Large intestine (tissue), 3 donors: ENCODE results near the gene FOXF2. TPM values are rescaled to one million over a fixed set of nuclear protein-coding genes. Genes with fewer than 3 reads are reported as not detected.
"Not testable (repeated sequence)": the region's sequence is repeated elsewhere in the genome, so short reads cannot be mapped to it uniquely, and the experiment has no call there.

Experiments
- DNase-seq, 2 donors: peaks; one replicate each; pipeline versions ENCODE4 v3.0.0 to v3.0.0-alpha.2; 2013
- H3K27ac ChIP-seq: one replicate; pipeline ENCODE4 v1.5.1; 2013; ENCODE audit warnings: low read length
- H3K27me3 ChIP-seq: 2 replicates; pipeline ENCODE4 v1.6.1; 2013; ENCODE audit warnings: low read length; ENCODE audit not compliant: control insufficient read depth, insufficient read depth
- H3K36me3 ChIP-seq: 2 replicates; pipeline ENCODE4 v1.6.1; 2013; ENCODE audit warnings: low read length; ENCODE audit not compliant: control insufficient read depth, insufficient read depth
- H3K4me1 ChIP-seq: one replicate; pipeline ENCODE4 v1.6.1; 2013; ENCODE audit warnings: low read length; ENCODE audit not compliant: control insufficient read depth, insufficient read depth
- H3K4me3 ChIP-seq: one replicate; pipeline ENCODE4 v1.5.1; 2013; ENCODE audit warnings: low read length
- H3K9me3 ChIP-seq: one replicate; pipeline ENCODE4 v1.6.1; 2013; ENCODE audit warnings: mild to moderate bottlenecking, low read depth, low read length, moderate library complexity; ENCODE audit not compliant: control insufficient read depth
- WGBS: methylation state at CpG from one replicate; pipeline ENCODE4 v1.1.5; 2013; ENCODE audit warnings: low lambda C conversion rate; ENCODE audit not compliant: insufficient coverage; 5-methylcytosine and 5-hydroxymethylcytosine counted together
- polyA plus RNA-seq: library from polyadenylated mRNA; unstranded; fragments of 120-200 nt; gene quantifications from one replicate; pipeline ENCODE4 v1.2.1, GENCODE V29; 2013

Gene FOXF2
- polyA plus RNA-seq, 1 donor: 25.0 TPM

DNA sequence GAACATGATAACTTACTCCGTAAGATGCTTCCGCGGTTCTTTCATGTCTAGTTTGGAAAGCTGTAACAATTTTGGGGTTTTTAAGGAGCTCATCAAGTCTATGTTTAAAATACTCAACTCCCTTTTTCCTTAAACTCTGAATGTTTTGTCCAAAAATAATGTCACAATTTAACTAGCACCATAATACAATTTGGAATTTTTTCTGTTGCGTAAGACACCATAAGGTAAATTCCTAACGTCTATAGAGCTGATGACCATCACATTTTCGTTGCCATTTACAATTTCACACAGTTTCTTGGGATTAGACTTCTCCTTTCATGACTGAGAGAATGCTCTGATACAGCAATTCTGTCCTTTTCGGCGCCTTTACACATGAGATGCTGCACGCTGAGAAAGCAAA lies 26.7 kb upstream of the FOXF2 start:
- Histone ChIP-seq H3K36me3 (no peaks in the 10 kb centered on the region), H3K27me3 (peaks cover 29% of the 10 kb centered on the region), H3K4me3 (no peak overlapping the region), H3K9me3 (no peaks in the 10 kb centered on the region), H3K4me1 (no peaks in the 10 kb centered on the region), H3K27ac (no peak overlapping the region)
- WGBS: 100% methylated on average over 3 of the region's 9 CpGs
- no peak for DNase-seq

- Histone ChIP-seq H3K4me1 (no peaks in the 10 kb centered on the region), H3K27ac (no peak overlapping the region), H3K9me3 (no peaks in the 10 kb centered on the region), H3K4me3 (no peak overlapping the region), H3K36me3 (no peaks in the 10 kb centered on the region), H3K27me3 (peaks cover 29% of the 10 kb centered on the region)
- no peak for DNase-seq
- no CpG with 5 or more reads among the region's 4 CpGs for WGBS
Observed at GRCh38 chr6:1363298-1363697, 26.1 kb upstream of the FOXF2 start.

DNA sequence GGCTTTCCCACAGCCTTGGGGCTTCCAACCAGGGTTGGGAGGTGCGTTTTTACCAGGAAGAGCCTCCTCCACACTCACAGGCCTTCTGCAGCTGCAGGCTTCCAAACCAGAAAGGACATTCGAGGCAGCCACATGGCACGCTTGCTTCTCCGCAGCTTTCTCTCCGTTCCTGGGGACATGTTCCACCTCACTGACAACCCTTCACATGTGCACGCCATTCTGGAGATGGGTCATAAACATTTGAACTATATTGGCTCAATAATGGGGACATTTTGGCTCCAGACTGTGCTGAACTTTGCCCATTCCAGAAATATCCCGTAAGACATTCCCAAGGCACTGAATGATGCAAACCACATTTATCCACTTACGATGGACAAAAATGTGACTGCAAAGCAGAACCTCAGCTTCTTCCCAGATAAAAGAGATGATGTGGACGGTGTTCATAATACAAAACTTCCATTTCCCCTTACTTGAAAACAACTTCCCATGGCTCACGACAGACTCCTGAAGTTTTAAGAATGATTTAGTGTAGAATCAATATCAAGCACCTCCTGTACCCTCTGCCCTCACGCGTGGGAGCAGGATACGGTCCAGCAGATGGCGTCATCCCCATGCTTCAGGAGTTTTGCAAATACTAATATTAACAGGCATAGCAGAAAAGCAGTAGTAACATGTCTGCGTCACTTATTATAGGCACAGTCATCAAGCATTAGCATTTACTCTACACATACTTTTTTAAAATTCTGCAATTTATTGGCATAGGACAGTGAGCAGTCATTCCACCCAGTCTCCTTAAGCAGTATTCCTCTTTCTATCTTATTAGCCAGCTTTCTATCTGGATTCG lies 25.4 kb upstream of the FOXF2 start:
- no peaks in the 10 kb centered on the region for H3K9me3 ChIP-seq
- no peak overlapping the region for H3K27ac ChIP-seq
- H3K4me3 ChIP-seq: no peak overlapping the region
- H3K27me3 ChIP-seq: peaks cover 33% of the 10 kb centered on the region
- WGBS: no CpG with 5 or more reads among the region's 16 CpGs
- H3K4me1 ChIP-seq: no peaks in the 10 kb centered on the region
- DNase-seq: peak in 1 of 2 donors; percentile 17
- no peaks in the 10 kb centered on the region for H3K36me3 ChIP-seq

DNA sequence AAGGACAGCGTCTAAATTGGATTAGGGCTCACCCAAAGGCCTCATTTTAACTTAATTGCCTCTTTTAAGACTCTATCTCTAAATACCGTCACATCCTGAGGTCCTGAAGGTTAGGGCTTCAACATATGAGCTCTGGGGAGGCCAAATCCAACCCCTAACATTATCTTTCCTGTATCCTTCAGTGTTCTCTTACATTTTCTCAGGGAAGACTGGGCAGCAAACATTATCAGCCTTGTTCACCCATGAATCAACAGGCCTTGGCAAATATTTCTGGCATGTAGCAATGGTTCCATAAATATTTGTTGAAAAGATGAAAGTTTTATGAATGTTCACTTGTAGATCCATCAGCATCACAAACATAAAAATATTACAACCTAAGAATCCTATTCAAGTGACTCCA lies 24.6 kb upstream of the FOXF2 start:
- no peak overlapping the region for H3K4me3 ChIP-seq
- no peaks in the 10 kb centered on the region for H3K4me1 ChIP-seq
- DNase-seq: no peak
- H3K27me3 ChIP-seq: peaks cover 33% of the 10 kb centered on the region
- no peaks in the 10 kb centered on the region for H3K9me3 ChIP-seq
- no peaks in the 10 kb centered on the region for H3K36me3 ChIP-seq
- WGBS: 40% methylated on average over 1 of the region's 2 CpGs
- no peak overlapping the region for H3K27ac ChIP-seq

GRCh38 chr6:1365686-1366085 lies 23.7 kb upstream of the FOXF2 start:
- H3K4me3 ChIP-seq: no peak overlapping the region
- DNase-seq: peak in 1 of 2 donors; percentile 11
- peak overlapping the region; percentile 38 for H3K27ac ChIP-seq
- peaks cover 33% of the 10 kb centered on the region for H3K27me3 ChIP-seq
- WGBS: 81% methylated on average over 6 of the region's 6 CpGs
- no peaks in the 10 kb centered on the region for H3K36me3 ChIP-seq
- no peaks in the 10 kb centered on the region for H3K9me3 ChIP-seq
- no peaks in the 10 kb centered on the region for H3K4me1 ChIP-seq

- Histone ChIP-seq H3K27ac (no peak overlapping the region), H3K4me3 (no peak overlapping the region), H3K4me1 (no peaks in the 10 kb centered on the region), H3K27me3 (peaks cover 37% of the 10 kb centered on the region), H3K36me3 (no peaks in the 10 kb centered on the region), H3K9me3 (no peaks in the 10 kb centered on the region)
- DNase-seq: no peak
- 100% methylated on average over 1 of the region's 9 CpGs for WGBS
Observed at GRCh38 chr6:1367771-1368170, 21.6 kb upstream of the FOXF2 start.

- WGBS: 100% methylated on average over 2 of the region's 9 CpGs
- no peak overlapping the region for H3K27ac ChIP-seq
- no peaks in the 10 kb centered on the region for H3K4me1 ChIP-seq
- no peaks in the 10 kb centered on the region for H3K36me3 ChIP-seq
- DNase-seq: no peak
- no peak overlapping the region for H3K4me3 ChIP-seq
- no peaks in the 10 kb centered on the region for H3K9me3 ChIP-seq
- peaks cover 39% of the 10 kb centered on the region for H3K27me3 ChIP-seq
Observed at GRCh38 chr6:1368940-1369339, 20.4 kb upstream of the FOXF2 start.

GRCh38 chr6:1369695-1370094 lies 19.7 kb upstream of the FOXF2 start:
- H3K27me3 ChIP-seq: peaks cover 42% of the 10 kb centered on the region
- WGBS: no CpG with 5 or more reads among the region's 1 CpG
- not testable (repeated sequence) for H3K4me1 ChIP-seq, H3K4me3 ChIP-seq, H3K36me3 ChIP-seq, H3K9me3 ChIP-seq, H3K27ac ChIP-seq, DNase-seq

GRCh38 chr6:1371933-1372332 lies 17.4 kb upstream of the FOXF2 start:
- peaks cover 50% of the 10 kb centered on the region for H3K27me3 ChIP-seq
- H3K9me3 ChIP-seq: no peaks in the 10 kb centered on the region
- no peak overlapping the region for H3K4me3 ChIP-seq
- no peak for DNase-seq
- no peaks in the 10 kb centered on the region for H3K36me3 ChIP-seq
- H3K27ac ChIP-seq: no peak overlapping the region
- WGBS: no CpG with 5 or more reads among the region's 1 CpG
- H3K4me1 ChIP-seq: no peaks in the 10 kb centered on the region

- no peak overlapping the region for H3K27ac ChIP-seq
- no CpG with 5 or more reads among the region's 1 CpG for WGBS
- H3K27me3 ChIP-seq: peaks cover 52% of the 10 kb centered on the region
- no peaks in the 10 kb centered on the region for H3K36me3 ChIP-seq
- no peak for DNase-seq
- H3K9me3 ChIP-seq: no peaks in the 10 kb centered on the region
- H3K4me1 ChIP-seq: no peaks in the 10 kb centered on the region
- no peak overlapping the region for H3K4me3 ChIP-seq
Observed at GRCh38 chr6:1372690-1373089, 16.7 kb upstream of the FOXF2 start.

GRCh38 chr6:1376653-1377052 lies 12.7 kb upstream of the FOXF2 start:
- peaks cover 84% of the 10 kb centered on the region for H3K27me3 ChIP-seq
- DNase-seq: no peak
- H3K4me1 ChIP-seq: no peaks in the 10 kb centered on the region
- no peak overlapping the region for H3K4me3 ChIP-seq
- no peaks in the 10 kb centered on the region for H3K36me3 ChIP-seq
- no peak overlapping the region for H3K27ac ChIP-seq
- peaks cover 11% of the 10 kb centered on the region for H3K9me3 ChIP-seq
- 34% methylated on average over 2 of the region's 5 CpGs for WGBS
